NCI-H2171 treated with DMSO at 0.1 percent for 48 hours (cell line): Measurements from ENCODE around the gene PRAMEF25.
"Not testable (repeated sequence)": the region's sequence is repeated elsewhere in the genome, so short reads cannot be mapped to it uniquely, and the experiment has no call there.

Experiments
- DNase-seq: peaks from one replicate; lab custom pipeline; 2025; lab: John Stamatoyannopoulos, UW

PRAMEF25 gene

GRCh38 chr1:13070474-13070873, at the start of gene PRAMEF25:
Gene PRAMEF25, plus strand, starts transcription at chr1:13070774. Its CDS starts 2,920 bp downstream, at chr1:13073694.
- not testable (repeated sequence) for DNase-seq

- DNase-seq, result not testable (repeated sequence)
Observed at GRCh38 chr1:13056475-13056874, 14.1 kb upstream of the PRAMEF25 start, which contains the start of gene PRAMEF27. Gene PRAMEF27, minus strand, starts transcription at chr1:13056575. Its CDS starts 2,916 bp downstream, at chr1:13053659.

- DNase-seq, result not testable (repeated sequence)
Observed at GRCh38 chr1:13116754-13117153, 46.2 kb downstream of the PRAMEF25 start, which contains the start of gene HNRNPCL2. Gene HNRNPCL2, minus strand, starts transcription at chr1:13116854. Its CDS starts 454 bp downstream, at chr1:13116400.
